ENCODE measurements around the gene DCTN3. TPM values are rescaled to one million over a fixed set of nuclear protein-coding genes. Genes with fewer than 3 reads are reported as not detected.
A peak's percentile ranks its signal among the peaks of the same experiment; 100 is the strongest.

Gene DCTN3
- total RNA-seq, 4 donors from 2014 or later = 80.8 to 166 (median 127) TPM

GRCh38 chr9:34588671-34589635 is 31.3 kb downstream of the DCTN3 start:
- H3K4me3 ChIP-seq (ENCODE audit: low read depth, poor library complexity, severe bottlenecking) = peak overlapping the region; percentile 44
- 3 to 4% methylated on average over 42 to 49 of the region's 86 CpGs for WGBS, 2 donors
- DNase-seq (ENCODE audit: low spot score in 2 of 2) = no peak
- intact Hi-C loops (cut with DNase I; ENCODE audit: low total_unique reads) = no loop called here
- TF ChIP-seq POLR2A (IDR thresholded peaks at IDR 0.05) = no peak

GRCh38 chr9:34587271-34587670 is 33.0 kb downstream of the DCTN3 start:
- TF ChIP-seq, protein P1, sequence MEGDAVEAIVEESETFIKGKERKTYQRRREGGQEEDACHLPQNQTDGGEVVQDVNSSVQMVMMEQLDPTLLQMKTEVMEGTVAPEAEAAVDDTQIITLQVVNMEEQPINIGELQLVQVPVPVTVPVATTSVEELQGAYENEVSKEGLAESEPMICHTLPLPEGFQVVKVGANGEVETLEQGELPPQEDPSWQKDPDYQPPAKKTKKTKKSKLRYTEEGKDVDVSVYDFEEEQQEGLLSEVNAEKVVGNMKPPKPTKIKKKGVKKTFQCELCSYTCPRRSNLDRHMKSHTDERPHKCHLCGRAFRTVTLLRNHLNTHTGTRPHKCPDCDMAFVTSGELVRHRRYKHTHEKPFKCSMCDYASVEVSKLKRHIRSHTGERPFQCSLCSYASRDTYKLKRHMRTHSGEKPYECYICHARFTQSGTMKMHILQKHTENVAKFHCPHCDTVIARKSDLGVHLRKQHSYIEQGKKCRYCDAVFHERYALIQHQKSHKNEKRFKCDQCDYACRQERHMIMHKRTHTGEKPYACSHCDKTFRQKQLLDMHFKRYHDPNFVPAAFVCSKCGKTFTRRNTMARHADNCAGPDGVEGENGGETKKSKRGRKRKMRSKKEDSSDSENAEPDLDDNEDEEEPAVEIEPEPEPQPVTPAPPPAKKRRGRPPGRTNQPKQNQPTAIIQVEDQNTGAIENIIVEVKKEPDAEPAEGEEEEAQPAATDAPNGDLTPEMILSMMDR (IDR thresholded peaks at IDR 0.05) = no peak
- no peak for TF ChIP-seq POLR2A (IDR thresholded peaks at IDR 0.05)
- no peak overlapping the region for H3K4me3 ChIP-seq (ENCODE audit: low read depth, poor library complexity, severe bottlenecking)
- DNase-seq (ENCODE audit: low spot score in 2 of 2) = no peak
- 60 to 76% methylated on average over 2 of the region's 2 CpGs for WGBS, 2 donors
- intact Hi-C loops (cut with DNase I; ENCODE audit: low total_unique reads) = no loop called here

DNA sequence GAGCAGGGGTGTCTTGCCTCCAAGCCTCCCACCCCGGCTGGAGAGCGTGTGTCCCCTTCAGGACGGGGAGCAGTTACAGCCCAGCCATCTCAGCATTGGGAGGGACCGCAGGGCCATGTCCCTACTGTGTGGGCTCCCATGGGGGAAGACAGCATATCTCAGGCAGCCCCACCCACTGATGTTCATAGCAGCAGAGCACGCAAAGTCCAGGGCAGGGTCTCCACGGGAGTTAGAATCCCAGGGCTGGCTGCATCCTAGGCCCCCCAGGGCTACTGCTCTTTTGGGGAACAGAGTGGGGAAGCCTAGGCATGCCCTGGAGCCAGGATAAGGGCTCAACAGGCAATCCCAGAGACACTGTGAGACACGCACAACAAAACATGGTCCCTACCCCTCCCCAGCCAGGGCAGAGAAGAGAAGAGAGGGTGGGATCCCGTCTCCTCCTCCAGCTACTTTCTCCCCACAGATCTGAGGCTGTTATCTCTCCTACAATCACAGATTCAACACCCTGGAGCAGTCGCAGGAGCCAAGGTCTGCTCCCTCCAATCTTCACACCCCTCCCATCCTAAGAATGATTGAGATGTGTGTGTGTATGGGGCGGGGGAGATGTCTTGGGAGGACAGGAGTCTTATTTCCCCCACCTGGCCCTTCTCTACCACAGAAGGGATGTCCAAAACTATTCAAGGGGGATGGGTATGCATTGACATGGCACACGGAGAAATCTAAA is 34.2 kb downstream of the DCTN3 start:
- no peak overlapping the region for H3K4me3 ChIP-seq (ENCODE audit: low read depth, poor library complexity, severe bottlenecking)
- 50 to 51% methylated on average over 8 to 9 of the region's 11 CpGs for WGBS, 2 donors
- intact Hi-C loops (cut with DNase I; ENCODE audit: low total_unique reads) = no loop called here
- DNase-seq (ENCODE audit: low spot score in 2 of 2) = no peak
- no peak for TF ChIP-seq POLR2A (IDR thresholded peaks at IDR 0.05)
- TF ChIP-seq, protein P1 (IDR thresholded peaks at IDR 0.05) = no peak

DNA sequence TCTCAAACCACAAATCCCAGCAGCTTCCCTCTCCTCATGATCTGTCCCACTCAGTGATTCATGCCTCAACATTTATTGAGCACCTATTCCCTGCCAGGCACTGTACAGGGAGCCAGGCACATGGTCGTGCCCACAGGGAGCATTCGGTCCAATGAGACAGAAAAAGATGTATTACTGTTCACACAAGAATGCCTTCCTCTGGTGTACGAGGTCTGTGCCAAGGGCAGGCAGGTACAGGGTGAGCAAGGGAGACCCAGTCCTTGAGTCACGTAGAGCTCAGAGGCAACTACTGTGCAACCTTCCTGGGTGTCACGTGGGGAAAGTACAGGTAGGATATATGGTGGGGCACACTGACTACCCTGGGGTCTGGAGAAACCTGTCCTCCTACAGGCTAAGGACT is 35.3 kb downstream of the DCTN3 start:
- TF ChIP-seq POLR2A (IDR thresholded peaks at IDR 0.05) = no peak
- TF ChIP-seq, protein P1 (IDR thresholded peaks at IDR 0.05) = no peak
- intact Hi-C loops (cut with DNase I; ENCODE audit: low total_unique reads) = no loop called here
- no peak overlapping the region for H3K4me3 ChIP-seq (ENCODE audit: low read depth, poor library complexity, severe bottlenecking)
- DNase-seq (ENCODE audit: low spot score in 2 of 2) = no peak
- WGBS, 2 donors = 56 to 76% methylated on average over 5 of the region's 5 CpGs

- 80 to 92% methylated on average over 5 of the region's 5 CpGs for WGBS, 2 donors
- no peak overlapping the region for H3K4me3 ChIP-seq (ENCODE audit: low read depth, poor library complexity, severe bottlenecking)
- DNase-seq (ENCODE audit: low spot score in 2 of 2) = no peak
- intact Hi-C loops (cut with DNase I; ENCODE audit: low total_unique reads) = no loop called here
- TF ChIP-seq POLR2A (IDR thresholded peaks at IDR 0.05) = no peak
- TF ChIP-seq, protein P1 (IDR thresholded peaks at IDR 0.05) = no peak
Measured at GRCh38 chr9:34582787-34583186, 37.5 kb downstream of the DCTN3 start.

GRCh38 chr9:34581318-34581717 is 39.0 kb downstream of the DCTN3 start:
- WGBS, 2 donors = 80 to 86% methylated on average over 3 of the region's 3 CpGs
- TF ChIP-seq POLR2A (IDR thresholded peaks at IDR 0.05) = no peak
- TF ChIP-seq, protein P1 (IDR thresholded peaks at IDR 0.05) = no peak
- no peak for DNase-seq (ENCODE audit: low spot score in 2 of 2)
- H3K4me3 ChIP-seq (ENCODE audit: low read depth, poor library complexity, severe bottlenecking) = no peak overlapping the region
- intact Hi-C loops (cut with DNase I; ENCODE audit: low total_unique reads) = no loop called here
